ENCODE results near the gene CLTCL1.

The CLTCL1 gene

GRCh38 chr22:19244600-19245352, 46.7 kb downstream of the CLTCL1 start:
- DNase-seq (ENCODE audit: low read depth in 2 of 2), result no peak

GRCh38 chr22:19242699-19243098, 48.8 kb downstream of the CLTCL1 start:
- DNase-seq (ENCODE audit: low read depth in 2 of 2), result no peak

- no peak for DNase-seq (ENCODE audit: low read depth in 2 of 2)
Observed at GRCh38 chr22:19241593-19241906, 50.0 kb downstream of the CLTCL1 start.

GRCh38 chr22:19240813-19241592, 50.5 kb downstream of the CLTCL1 start:
- no peak for DNase-seq (ENCODE audit: low read depth in 2 of 2)

- DNase-seq (ENCODE audit: low read depth in 2 of 2), result no peak
Observed at GRCh38 chr22:19239464-19239863, 52.1 kb downstream of the CLTCL1 start.

- DNase-seq (ENCODE audit: low read depth in 2 of 2), result no peak
Observed at GRCh38 chr22:19238900-19239299, 52.6 kb downstream of the CLTCL1 start.

GRCh38 chr22:19235874-19236273, 55.6 kb downstream of the CLTCL1 start:
- no peak for DNase-seq (ENCODE audit: low read depth in 2 of 2)

GRCh38 chr22:19234126-19234896, 57.2 kb downstream of the CLTCL1 start:
- DNase-seq (ENCODE audit: low read depth in 2 of 2), result no peak

GRCh38 chr22:19233189-19233661, 58.3 kb downstream of the CLTCL1 start:
- no peak for DNase-seq (ENCODE audit: low read depth in 2 of 2)

GRCh38 chr22:19232623-19233022, 58.9 kb downstream of the CLTCL1 start:
- no peak for DNase-seq (ENCODE audit: low read depth in 2 of 2)

- no peak for DNase-seq (ENCODE audit: low read depth in 2 of 2)
Observed at GRCh38 chr22:19231986-19232385, 59.5 kb downstream of the CLTCL1 start.

GRCh38 chr22:19229600-19229999, 61.9 kb downstream of the CLTCL1 start:
- DNase-seq (ENCODE audit: low read depth in 2 of 2), result no peak

- no peak for DNase-seq (ENCODE audit: low read depth in 2 of 2)
Observed at GRCh38 chr22:19228179-19228578, 63.3 kb downstream of the CLTCL1 start.

- no peak for DNase-seq (ENCODE audit: low read depth in 2 of 2)
Observed at GRCh38 chr22:19226428-19226827, 65.1 kb downstream of the CLTCL1 start.

GRCh38 chr22:19225560-19225959, 66.0 kb downstream of the CLTCL1 start:
- DNase-seq (ENCODE audit: low read depth in 2 of 2), result no peak

GRCh38 chr22:19224985-19225384, 66.5 kb downstream of the CLTCL1 start:
- DNase-seq (ENCODE audit: low read depth in 2 of 2), result no peak

GRCh38 chr22:19224557-19224956, 67.0 kb downstream of the CLTCL1 start:
- DNase-seq (ENCODE audit: low read depth in 2 of 2), result no peak

- no peak for DNase-seq (ENCODE audit: low read depth in 2 of 2)
Observed at GRCh38 chr22:19223617-19224016, 67.9 kb downstream of the CLTCL1 start.

- no peak for DNase-seq (ENCODE audit: low read depth in 2 of 2)
Observed at GRCh38 chr22:19223110-19223509, 68.4 kb downstream of the CLTCL1 start.

GRCh38 chr22:19222242-19223005, 69.1 kb downstream of the CLTCL1 start:
- no peak for DNase-seq (ENCODE audit: low read depth in 2 of 2)

GRCh38 chr22:19220867-19221266, 70.7 kb downstream of the CLTCL1 start:
- DNase-seq (ENCODE audit: low read depth in 2 of 2), result no peak

Data from stimulated activated CD8-positive, alpha-beta memory T cell treated with anti-CD3 and anti-CD28 coated beads, Interleukin-7, amount 100 ng/mL, for 4 hours (primary cell).